ENCODE data around the gene WSCD1.

Gene WSCD1

GRCh38 chr17:6059406-6059805 lies 10.8 kb upstream of the WSCD1 start:
- no peak for DNase-seq (ENCODE audit: low read depth in 2 of 2)

GRCh38 chr17:6061290-6061689 lies 8.9 kb upstream of the WSCD1 start:
- DNase-seq (ENCODE audit: low read depth in 2 of 2): no peak

GRCh38 chr17:6064868-6065267 lies 5.3 kb upstream of the WSCD1 start:
- DNase-seq (ENCODE audit: low read depth in 2 of 2): no peak

- DNase-seq (ENCODE audit: low read depth in 2 of 2): no peak
These were observed 4.8 kb upstream of the WSCD1 start for GRCh38 chr17:6065351-6065750.

GRCh38 chr17:6066183-6066948 lies 3.8 kb upstream of the WSCD1 start:
- DNase-seq (ENCODE audit: low read depth in 2 of 2): no peak

GRCh38 chr17:6067060-6067459 lies 3.1 kb upstream of the WSCD1 start:
- no peak for DNase-seq (ENCODE audit: low read depth in 2 of 2)

GRCh38 chr17:6070430-6070912 lies 292 bp downstream of the WSCD1 start:
- no peak for DNase-seq (ENCODE audit: low read depth in 2 of 2)

- no peak for DNase-seq (ENCODE audit: low read depth in 2 of 2)
These were observed 833 bp downstream of the WSCD1 start for GRCh38 chr17:6070913-6071511.

- no peak for DNase-seq (ENCODE audit: low read depth in 2 of 2)
These were observed 1.4 kb downstream of the WSCD1 start for GRCh38 chr17:6071528-6072065.

GRCh38 chr17:6072157-6072556 lies 2.0 kb downstream of the WSCD1 start:
- no peak for DNase-seq (ENCODE audit: low read depth in 2 of 2)

GRCh38 chr17:6072611-6073010 lies 2.4 kb downstream of the WSCD1 start:
- DNase-seq (ENCODE audit: low read depth in 2 of 2): no peak

GRCh38 chr17:6073620-6074019 lies 3.4 kb downstream of the WSCD1 start:
- no peak for DNase-seq (ENCODE audit: low read depth in 2 of 2)

GRCh38 chr17:6075050-6075449 lies 4.9 kb downstream of the WSCD1 start:
- no peak for DNase-seq (ENCODE audit: low read depth in 2 of 2)

GRCh38 chr17:6075845-6076244 lies 5.7 kb downstream of the WSCD1 start:
- DNase-seq (ENCODE audit: low read depth in 2 of 2): no peak

GRCh38 chr17:6077752-6078151 lies 7.6 kb downstream of the WSCD1 start:
- no peak for DNase-seq (ENCODE audit: low read depth in 2 of 2)

GRCh38 chr17:6078458-6078871 lies 8.3 kb downstream of the WSCD1 start:
- no peak for DNase-seq (ENCODE audit: low read depth in 2 of 2)

- no peak for DNase-seq (ENCODE audit: low read depth in 2 of 2)
These were observed 9.1 kb downstream of the WSCD1 start for GRCh38 chr17:6079155-6079888.

- no peak for DNase-seq (ENCODE audit: low read depth in 2 of 2)
These were observed 9.8 kb downstream of the WSCD1 start for GRCh38 chr17:6079960-6080359.

- no peak for DNase-seq (ENCODE audit: low read depth in 2 of 2)
These were observed 10.7 kb downstream of the WSCD1 start for GRCh38 chr17:6080711-6081430.

GRCh38 chr17:6082335-6082734 lies 12.2 kb downstream of the WSCD1 start:
- no peak for DNase-seq (ENCODE audit: low read depth in 2 of 2)

- no peak for DNase-seq (ENCODE audit: low read depth in 2 of 2)
These were observed 14.4 kb downstream of the WSCD1 start for GRCh38 chr17:6084311-6085161.
